Activated CD4-positive, alpha-beta memory T cell treated with anti-CD3 and anti-CD28 coated beads, Interleukin-2, amount 10 ng/mL, durations not matched to agents 7 days and 5 days (primary cell): ENCODE data around the gene SST. TPM values are rescaled to one million over a fixed set of nuclear protein-coding genes. Genes with fewer than 3 reads are reported as not detected.

ENCODE experiments used
- CTCF ChIA-PET: fragments of 350-600 bp; sonication (Branson Sonifier 250); formaldehyde crosslinking; loops from one replicate; lab custom pipeline; 2021; ENCODE audit warnings: antibody characterized with exemption, inconsistent platforms; lab: Charles Lee
- POLR2A ChIA-PET: fragments of 350-600 bp; sonication (Branson Sonifier 250); formaldehyde crosslinking; loops from one replicate; lab custom pipeline; 2021; ENCODE audit warnings: antibody characterized with exemption; lab: Charles Lee
- DNase-seq: peaks from one replicate; pipeline ENCODE4 v3.0.0-alpha.2; 2020
- H3K27ac Mint-ChIP-seq: one replicate; pipeline ENCODE4 v1.8.0; 2021; ENCODE audit warnings: mild to moderate bottlenecking, mixed read lengths
- H3K27me3 Mint-ChIP-seq: one replicate; pipeline ENCODE4 v1.8.0; 2021; ENCODE audit warnings: mixed read lengths
- H3K36me3 Mint-ChIP-seq: one replicate; pipeline ENCODE4 v1.8.0; 2021; ENCODE audit warnings: low read depth, mixed read lengths
- H3K4me1 Mint-ChIP-seq: one replicate; pipeline ENCODE4 v1.8.0; 2021; ENCODE audit warnings: mixed read lengths
- H3K4me3 Mint-ChIP-seq: one replicate; pipeline ENCODE4 v1.8.0; 2021; ENCODE audit warnings: mild to moderate bottlenecking, mixed read lengths
- H3K9me3 Mint-ChIP-seq: one replicate; pipeline ENCODE4 v1.8.0; 2021; ENCODE audit warnings: mixed read lengths
- total RNA-seq, 2 experiments: library from RNA; stranded (reverse); gene quantifications; one replicate each; pipeline ENCODE4 v1.2.3, GENCODE V29; 2021

The SST gene
- total RNA-seq, 2 experiments from 2014 or later, result not detected

GRCh38 chr3:187642861-187643260 lies 27.3 kb downstream of the SST start:
- Mint-ChIP-seq H3K4me3 (no peak overlapping the region), H3K27me3 (peaks cover 9% of the 10 kb centered on the region), H3K9me3 (no peaks in the 10 kb centered on the region), H3K27ac (no peak overlapping the region), H3K4me1 (no peaks in the 10 kb centered on the region), H3K36me3 (no peaks in the 10 kb centered on the region)
- no peak for DNase-seq
- ChIA-PET CTCF (interaction anchor here (1.2 kb wide), 2 partner anchors 323 to 333 kb away, joined by 3 read pairs; no protein-coding TSS in a partner anchor), POLR2A (no interaction called here)

GRCh38 chr3:187641320-187642016 lies 28.7 kb downstream of the SST start:
- Mint-ChIP-seq H3K27ac (no peak overlapping the region), H3K36me3 (no peaks in the 10 kb centered on the region), H3K9me3 (no peaks in the 10 kb centered on the region), H3K4me1 (no peaks in the 10 kb centered on the region), H3K4me3 (no peak overlapping the region), H3K27me3 (peaks cover 14% of the 10 kb centered on the region)
- ChIA-PET POLR2A (no interaction called here), CTCF (interaction anchor here (1.3 kb wide), 1 partner anchor 38 kb away, joined by 6 read pairs; no protein-coding TSS in a partner anchor)
- DNase-seq, result no peak

- CTCF ChIA-PET, result interaction anchor here (1.3 kb wide), 1 partner anchor 39 kb away, joined by 6 read pairs; no protein-coding TSS in a partner anchor
- Mint-ChIP-seq H3K27me3 (peaks cover 19% of the 10 kb centered on the region), H3K4me1 (no peaks in the 10 kb centered on the region), H3K4me3 (no peak overlapping the region), H3K36me3 (no peaks in the 10 kb centered on the region), H3K9me3 (no peaks in the 10 kb centered on the region), H3K27ac (no peak overlapping the region)
- no peak for DNase-seq
- POLR2A ChIA-PET, result no interaction called here
Measured at GRCh38 chr3:187640569-187641059, 29.6 kb downstream of the SST start.

- Mint-ChIP-seq H3K4me1 (no peaks in the 10 kb centered on the region), H3K4me3 (no peak overlapping the region), H3K27me3 (peaks cover 19% of the 10 kb centered on the region), H3K9me3 (no peaks in the 10 kb centered on the region), H3K27ac (no peak overlapping the region), H3K36me3 (no peaks in the 10 kb centered on the region)
- ChIA-PET CTCF (no interaction called here), POLR2A (no interaction called here)
- no peak for DNase-seq
Measured at GRCh38 chr3:187639927-187640568, 30.1 kb downstream of the SST start.

GRCh38 chr3:187636528-187636927 lies 33.7 kb downstream of the SST start:
- ChIA-PET POLR2A (no interaction called here), CTCF (interaction anchor here (1.1 kb wide), 1 partner anchor 20 kb away, joined by 3 read pairs; no protein-coding TSS in a partner anchor)
- Mint-ChIP-seq H3K27me3 (peaks cover 24% of the 10 kb centered on the region), H3K4me3 (no peak overlapping the region), H3K36me3 (no peaks in the 10 kb centered on the region), H3K27ac (no peak overlapping the region), H3K4me1 (no peaks in the 10 kb centered on the region), H3K9me3 (no peaks in the 10 kb centered on the region)
- no peak for DNase-seq

GRCh38 chr3:187630404-187630803 lies 39.8 kb downstream of the SST start:
- no peaks in the 10 kb centered on the region for H3K4me1 Mint-ChIP-seq
- CTCF ChIA-PET, result no interaction called here
- DNase-seq, result no peak
- no peaks in the 10 kb centered on the region for H3K36me3 Mint-ChIP-seq
- peaks cover 15% of the 10 kb centered on the region for H3K27me3 Mint-ChIP-seq
- POLR2A ChIA-PET, result no interaction called here
- no peaks in the 10 kb centered on the region for H3K9me3 Mint-ChIP-seq
- H3K4me3 Mint-ChIP-seq, result no peak overlapping the region
- no peak overlapping the region for H3K27ac Mint-ChIP-seq

GRCh38 chr3:187629711-187630110 lies 40.5 kb downstream of the SST start:
- CTCF ChIA-PET, result no interaction called here

GRCh38 chr3:187628169-187628568 lies 42.0 kb downstream of the SST start:
- Mint-ChIP-seq H3K27ac (no peak overlapping the region), H3K36me3 (no peaks in the 10 kb centered on the region), H3K27me3 (peaks cover 24% of the 10 kb centered on the region), H3K9me3 (no peaks in the 10 kb centered on the region), H3K4me3 (no peak overlapping the region), H3K4me1 (no peaks in the 10 kb centered on the region)
- DNase-seq, result no peak
- CTCF ChIA-PET, result no interaction called here
- POLR2A ChIA-PET, result no interaction called here

More at GRCh38 chr3:187629711-187630110, 40.5 kb downstream of the SST start:
- Mint-ChIP-seq H3K4me3 (no peak overlapping the region), H3K9me3 (no peaks in the 10 kb centered on the region), H3K4me1 (no peaks in the 10 kb centered on the region), H3K27ac (no peak overlapping the region), H3K36me3 (no peaks in the 10 kb centered on the region), H3K27me3 (peaks cover 15% of the 10 kb centered on the region)
- no peak for DNase-seq
- POLR2A ChIA-PET, result no interaction called here

GRCh38 chr3:187626581-187626980 lies 43.6 kb downstream of the SST start:
- H3K4me3 Mint-ChIP-seq, result no peak overlapping the region
- DNase-seq, result no peak
- POLR2A ChIA-PET, result no interaction called here
- no peaks in the 10 kb centered on the region for H3K9me3 Mint-ChIP-seq
- H3K36me3 Mint-ChIP-seq, result no peaks in the 10 kb centered on the region
- H3K4me1 Mint-ChIP-seq, result no peaks in the 10 kb centered on the region
- CTCF ChIA-PET, result no interaction called here
- no peak overlapping the region for H3K27ac Mint-ChIP-seq
- H3K27me3 Mint-ChIP-seq, result peaks cover 25% of the 10 kb centered on the region

- Mint-ChIP-seq H3K4me3 (no peak overlapping the region), H3K4me1 (no peaks in the 10 kb centered on the region), H3K36me3 (no peaks in the 10 kb centered on the region), H3K9me3 (no peaks in the 10 kb centered on the region), H3K27ac (no peak overlapping the region), H3K27me3 (peaks cover 21% of the 10 kb centered on the region)
- ChIA-PET CTCF (interaction anchor here (1.4 to 2.2 kb wide), 2 partner anchors 9 to 55 kb away, joined by 4 to 5 read pairs; no protein-coding TSS in a partner anchor), POLR2A (no interaction called here)
- DNase-seq, result no peak
Measured at GRCh38 chr3:187624588-187624987, 45.6 kb downstream of the SST start.

- Mint-ChIP-seq H3K9me3 (no peaks in the 10 kb centered on the region), H3K36me3 (no peaks in the 10 kb centered on the region), H3K27me3 (peaks cover 24% of the 10 kb centered on the region), H3K27ac (no peak overlapping the region), H3K4me3 (no peak overlapping the region), H3K4me1 (no peaks in the 10 kb centered on the region)
- CTCF ChIA-PET, result interaction anchor here (1.4 kb wide), 1 partner anchor 56 kb away, joined by 4 read pairs; no protein-coding TSS in a partner anchor
- POLR2A ChIA-PET, result no interaction called here
- DNase-seq, result no peak
Measured at GRCh38 chr3:187623285-187623814, 46.8 kb downstream of the SST start.

- ChIA-PET POLR2A (no interaction called here), CTCF (no interaction called here)
- DNase-seq, result no peak
- no peak overlapping the region for H3K27ac Mint-ChIP-seq
- H3K4me1 Mint-ChIP-seq, result no peaks in the 10 kb centered on the region
- no peak overlapping the region for H3K4me3 Mint-ChIP-seq
- H3K27me3 Mint-ChIP-seq, result peaks cover 23% of the 10 kb centered on the region
- no peaks in the 10 kb centered on the region for H3K9me3 Mint-ChIP-seq
- no peaks in the 10 kb centered on the region for H3K36me3 Mint-ChIP-seq
Measured at GRCh38 chr3:187621881-187622280, 48.3 kb downstream of the SST start.

GRCh38 chr3:187619461-187619860 lies 50.7 kb downstream of the SST start:
- no peaks in the 10 kb centered on the region for H3K9me3 Mint-ChIP-seq
- no peak overlapping the region for H3K4me3 Mint-ChIP-seq
- ChIA-PET POLR2A (no interaction called here), CTCF (interaction anchor here (2.5 kb wide), 1 partner anchor 60 kb away, joined by 10 read pairs; no protein-coding TSS in a partner anchor)
- no peak for DNase-seq
- H3K36me3 Mint-ChIP-seq, result no peaks in the 10 kb centered on the region
- H3K4me1 Mint-ChIP-seq, result no peaks in the 10 kb centered on the region
- H3K27me3 Mint-ChIP-seq, result peaks cover 29% of the 10 kb centered on the region
- no peak overlapping the region for H3K27ac Mint-ChIP-seq
